NCI-H524 treated with DMSO at 0.1 percent for 48 hours (cell line): ENCODE data around the gene HSF4.
A peak's percentile ranks its signal among the peaks of the same experiment; 100 is the strongest.

ENCODE experiments used
- DNase-seq: peaks from one replicate; lab custom pipeline; 2025; lab: John Stamatoyannopoulos, UW

The HSF4 gene

GRCh38 chr16:67166598-67167168, 2.1 kb downstream of the HSF4 start:
- DNase-seq, result no peak

GRCh38 chr16:67167588-67167987, 3.0 kb downstream of the HSF4 start:
- DNase-seq, result no peak

- DNase-seq, result no peak
Measured at GRCh38 chr16:67169011-67169451, 4.5 kb downstream of the HSF4 start.

- DNase-seq, result no peak
Measured at GRCh38 chr16:67169642-67170167, 5.2 kb downstream of the HSF4 start.

- peak; percentile 29 for DNase-seq
Measured at GRCh38 chr16:67170168-67170948, 5.8 kb downstream of the HSF4 start, which contains the start of gene NOL3. NOL3 (plus strand) TSS chr16:67170538.

GRCh38 chr16:67170949-67171649, 6.6 kb downstream of the HSF4 start:
- DNase-seq, result no peak

- no peak for DNase-seq
Measured at GRCh38 chr16:67173323-67173722, 8.8 kb downstream of the HSF4 start.

- peak; percentile 57 for DNase-seq
Measured at GRCh38 chr16:67173808-67174705, 9.5 kb downstream of the HSF4 start.

GRCh38 chr16:67174706-67175231, 10.2 kb downstream of the HSF4 start:
- no peak for DNase-seq

- no peak for DNase-seq
Measured at GRCh38 chr16:67176662-67177061, 12.1 kb downstream of the HSF4 start.

- no peak for DNase-seq
Measured at GRCh38 chr16:67177743-67178699, 13.5 kb downstream of the HSF4 start.

- no peak for DNase-seq
Measured at GRCh38 chr16:67179421-67180080, 15.0 kb downstream of the HSF4 start.

GRCh38 chr16:67180166-67180565, 15.6 kb downstream of the HSF4 start:
- no peak for DNase-seq

- DNase-seq, result no peak
Measured at GRCh38 chr16:67181346-67181745, 16.8 kb downstream of the HSF4 start.

- no peak for DNase-seq
Measured at GRCh38 chr16:67182288-67182687, 17.7 kb downstream of the HSF4 start.

GRCh38 chr16:67183284-67183626, 18.7 kb downstream of the HSF4 start:
- DNase-seq, result no peak

GRCh38 chr16:67183627-67184452, 19.3 kb downstream of the HSF4 start, which contains the start of gene MATCAP1:
MATCAP1 (minus strand) TSS chr16:67183963; CDS start chr16:67180610, 3,353 bp downstream.
- peak; percentile 97 for DNase-seq

GRCh38 chr16:67184453-67184994, 20.0 kb downstream of the HSF4 start:
- no peak for DNase-seq
